HEK293 (cell line): ENCODE results near the gene CEMP1.
A peak's percentile ranks its signal among the peaks of the same experiment; 100 is the strongest.

Experiments
- HOXC10 ChIP-seq: sonication (generic); formaldehyde crosslinking; IDR thresholded peaks from 2 replicates; pipeline ENCODE4 v1.8.1; 2023; ENCODE audit warnings: mild to moderate bottlenecking, missing genetic modification reagents
- HOXD13 ChIP-seq: sonication (generic); formaldehyde crosslinking; IDR thresholded peaks from 2 replicates; pipeline ENCODE4 v1.8.0; 2022; ENCODE audit warnings: missing genetic modification reagents, borderline replicate concordance
- OSR2 ChIP-seq: fragments of 450-650 bp; formaldehyde crosslinking; IDR thresholded peaks from 2 replicates; pipeline ENCODE4 v1.5.1; 2016; ENCODE audit warnings: missing biosample characterization, missing genetic modification characterization
- OVOL3 ChIP-seq: fragments of 450-650 bp; formaldehyde crosslinking; IDR thresholded peaks from 2 replicates; pipeline ENCODE4 v1.5.1; 2016; ENCODE audit warnings: missing biosample characterization, missing genetic modification characterization
- PATZ1 ChIP-seq: fragments of 450-650 bp; formaldehyde crosslinking; IDR thresholded peaks from 2 replicates; pipeline ENCODE4 v1.5.1; 2016; ENCODE audit warnings: missing biosample characterization, missing genetic modification characterization
- PBX3 ChIP-seq: sonication (generic); formaldehyde crosslinking; IDR thresholded peaks from 2 replicates; pipeline ENCODE4 v1.8.1; 2022; ENCODE audit warnings: mild to moderate bottlenecking, moderate library complexity, missing genetic modification reagents
- SCRT2 ChIP-seq: fragments of 450-650 bp; formaldehyde crosslinking; IDR thresholded peaks from 2 replicates; pipeline ENCODE4 v1.5.1; 2016; ENCODE audit warnings: missing biosample characterization, missing genetic modification characterization
- SP3 ChIP-seq: fragments of 450-650 bp; formaldehyde crosslinking; IDR thresholded peaks from 2 replicates; pipeline ENCODE4 v1.5.1; 2016; ENCODE audit warnings: missing biosample characterization, missing genetic modification characterization
- SP7 ChIP-seq: fragments of 450-650 bp; formaldehyde crosslinking; IDR thresholded peaks from 2 replicates; pipeline ENCODE4 v1.5.1; 2016; ENCODE audit warnings: missing biosample characterization, missing genetic modification characterization
- TRIM28 ChIP-seq: IDR thresholded peaks from 2 replicates; pipeline ENCODE4 v1.6.1; 2011; ENCODE audit warnings: low read length, control low read depth, borderline replicate concordance
- ZBTB17 ChIP-seq: fragments of 450-650 bp; formaldehyde crosslinking; IDR thresholded peaks from 2 replicates; pipeline ENCODE4 v1.5.1; 2016; ENCODE audit warnings: missing biosample characterization, missing genetic modification characterization
- ZBTB21 ChIP-seq: fragments of 450-650 bp; formaldehyde crosslinking; IDR thresholded peaks from 2 replicates; pipeline ENCODE4 v1.5.1; 2017; ENCODE audit warnings: missing biosample characterization, missing genetic modification characterization
- ZBTB44 ChIP-seq: fragments of 450-650 bp; IDR thresholded peaks from 2 replicates; pipeline ENCODE4 v1.5.1; 2018; ENCODE audit warnings: missing biosample characterization, mild to moderate bottlenecking, missing genetic modification characterization
- ZBTB7A ChIP-seq: fragments of 450-650 bp; formaldehyde crosslinking; IDR thresholded peaks from 2 replicates; pipeline ENCODE4 v1.5.1; 2016; ENCODE audit warnings: low read depth, missing biosample characterization, missing genetic modification characterization
- ZFP69B ChIP-seq: fragments of 450-650 bp; formaldehyde crosslinking; IDR thresholded peaks from 2 replicates; pipeline ENCODE4 v1.5.1; 2016; ENCODE audit warnings: missing biosample characterization, missing genetic modification characterization
- ZIC2 ChIP-seq: fragments of 450-650 bp; formaldehyde crosslinking; IDR thresholded peaks from 2 replicates; pipeline ENCODE4 v1.5.1; 2016; ENCODE audit warnings: missing biosample characterization, missing genetic modification characterization
- ZNF114 ChIP-seq: fragments of 450-650 bp; formaldehyde crosslinking; IDR thresholded peaks from 2 replicates; pipeline ENCODE4 v1.5.0; 2017; ENCODE audit warnings: missing biosample characterization, missing genetic modification characterization
- ZNF214 ChIP-seq: fragments of 450-650 bp; formaldehyde crosslinking; IDR thresholded peaks from 2 replicates; pipeline ENCODE4 v1.5.1; 2017; ENCODE audit warnings: missing biosample characterization, mild to moderate bottlenecking, missing genetic modification characterization, borderline replicate concordance
- ZNF26 ChIP-seq: fragments of 450-650 bp; formaldehyde crosslinking; IDR thresholded peaks from 2 replicates; pipeline ENCODE4 v1.5.1; 2016; ENCODE audit warnings: missing biosample characterization, missing genetic modification characterization
- ZNF302 ChIP-seq: fragments of 450-650 bp; formaldehyde crosslinking; IDR thresholded peaks from 2 replicates; pipeline ENCODE4 v1.5.1; 2016; ENCODE audit warnings: missing biosample characterization, missing genetic modification characterization, low read depth
- ZNF324 ChIP-seq: fragments of 450-650 bp; formaldehyde crosslinking; IDR thresholded peaks from 2 replicates; pipeline ENCODE4 v1.5.1; 2016; ENCODE audit warnings: missing biosample characterization, missing genetic modification characterization
- ZNF398 ChIP-seq: fragments of 450-650 bp; formaldehyde crosslinking; IDR thresholded peaks from 2 replicates; pipeline ENCODE4 v1.5.1; 2017; ENCODE audit warnings: missing biosample characterization, missing genetic modification characterization
- ZNF423 ChIP-seq: fragments of 450-650 bp; formaldehyde crosslinking; IDR thresholded peaks from 2 replicates; pipeline ENCODE4 v1.5.1; 2016; ENCODE audit warnings: missing biosample characterization, missing genetic modification characterization
- ZNF426 ChIP-seq: fragments of 450-650 bp; formaldehyde crosslinking; IDR thresholded peaks from 2 replicates; pipeline ENCODE4 v1.5.1; 2017; ENCODE audit warnings: missing biosample characterization, missing genetic modification characterization, mild to moderate bottlenecking, inconsistent platforms, moderate library complexity
- ZNF624 ChIP-seq: fragments of 450-650 bp; formaldehyde crosslinking; IDR thresholded peaks from 2 replicates; pipeline ENCODE4 v1.5.1; 2017; ENCODE audit warnings: missing biosample characterization, missing genetic modification characterization
- ZNF626 ChIP-seq: fragments of 450-650 bp; sonication (Bioruptor Pico); formaldehyde crosslinking; IDR thresholded peaks from 2 replicates; pipeline ENCODE4 v1.5.1; 2018; ENCODE audit warnings: missing biosample characterization, missing genetic modification characterization, inconsistent platforms
- ZNF629 ChIP-seq: fragments of 450-650 bp; formaldehyde crosslinking; IDR thresholded peaks from 2 replicates; pipeline ENCODE4 v1.5.1; 2017; ENCODE audit warnings: missing biosample characterization, missing genetic modification characterization
- ZNF660 ChIP-seq: fragments of 450-650 bp; IDR thresholded peaks from 2 replicates; pipeline ENCODE4 v1.5.1; 2018; ENCODE audit warnings: missing biosample characterization, mild to moderate bottlenecking, missing genetic modification characterization
- ZNF704 ChIP-seq: fragments of 450-650 bp; formaldehyde crosslinking; IDR thresholded peaks from 2 replicates; pipeline ENCODE4 v1.5.1; 2016; ENCODE audit warnings: missing biosample characterization, missing genetic modification characterization
- ZNF768 ChIP-seq: fragments of 450-650 bp; formaldehyde crosslinking; IDR thresholded peaks from 2 replicates; pipeline ENCODE4 v1.5.1; 2018; ENCODE audit warnings: missing biosample characterization, mild to moderate bottlenecking, missing genetic modification characterization
- ZNF785 ChIP-seq: fragments of 450-650 bp; formaldehyde crosslinking; IDR thresholded peaks from 2 replicates; pipeline ENCODE4 v1.5.1; 2016; ENCODE audit warnings: missing biosample characterization, missing genetic modification characterization
- ZNF837 ChIP-seq: fragments of 450-650 bp; formaldehyde crosslinking; IDR thresholded peaks from 2 replicates; pipeline ENCODE4 v1.5.1; 2016; ENCODE audit warnings: missing biosample characterization, missing genetic modification characterization
- ZXDB ChIP-seq: fragments of 450-650 bp; formaldehyde crosslinking; IDR thresholded peaks from 2 replicates; pipeline ENCODE4 v1.5.1; 2016; ENCODE audit warnings: missing biosample characterization, missing genetic modification characterization

The CEMP1 gene

GRCh38 chr16:2532494-2533141, 1.4 kb upstream of the CEMP1 start (continued):
- TF ChIP-seq PATZ1 (0 out of 2 replicates have a peak, but pooled peaks have one; percentile 43), ZNF423 (tag by site-specific recombination) (peak; percentile 84), ZNF214 (tag by site-specific recombination) (no peak), ZBTB7A (peak; percentile 65; the same call in 1 of the 2 replicates), ZBTB17 (tag by site-specific recombination) (peak; percentile 83), OVOL3 (no peak), HOXC10 (CRISPR knock-in tag) (no peak), SP3 (tag by site-specific recombination) (no peak), ZNF768 (tag by site-specific recombination) (no peak), SP7 (peak; percentile 14; the same call in 1 of the 2 replicates), ZNF114 (tag by site-specific recombination) (no peak), ZFP69B (tag by site-specific recombination) (0 out of 2 replicates have a peak, but pooled peaks have one; percentile 48), OSR2 (tag by site-specific recombination) (no peak), ZNF660 (tag by site-specific recombination) (no peak), ZNF629 (no peak), PBX3 (CRISPR knock-in tag) (no peak), ZNF837 (tag by site-specific recombination) (no peak), ZBTB44 (tag by site-specific recombination) (no peak; the same call in 1 of the 2 replicates), ZNF302 (no peak), TRIM28 (no peak), ZXDB (tag by site-specific recombination) (no peak; the same call in none of the 2 replicates), ZNF626 (tag by site-specific recombination) (no peak), ZNF624 (tag by site-specific recombination) (no peak), SCRT2 (tag by site-specific recombination) (no peak), ZIC2 (tag by site-specific recombination) (peak; percentile 72), ZNF26 (tag by site-specific recombination) (no peak), ZNF426 (tag by site-specific recombination) (no peak), ZNF324 (tag by site-specific recombination) (no peak), HOXD13 (CRISPR knock-in tag) (no peak), ZBTB21 (tag by site-specific recombination) (no peak), ZNF398 (tag by site-specific recombination) (peak; percentile 17; the same call in 1 of the 2 replicates), ZNF704 (tag by site-specific recombination) (no peak), ZNF785 (no peak)
